Gastroesophageal sphincter (tissue), 3 donors: Measurements from ENCODE around the gene C2orf76.

Experiments used
- CTCF ChIP-seq, 4 experiments: fragments of 200-600 bp in 2 of 4; fragments of 450-650 bp in 2 of 4; sonication (generic) in 1 of 4; IDR thresholded peaks; one replicate each; pipeline ENCODE4 v1.5.1; 2017 to 2019; ENCODE audit warnings: antibody characterized with exemption in 4 of 4, mild to moderate bottlenecking in 2 of 4, moderate library complexity in 2 of 4
- EP300 ChIP-seq: sonication (generic); formaldehyde crosslinking; IDR thresholded peaks from one replicate; pipeline ENCODE4 v1.6.1; 2017; ENCODE audit warnings: antibody characterized with exemption, mild to moderate bottlenecking
- POLR2A ChIP-seq, 2 donors: fragments of 450-650 bp; IDR thresholded peaks; one replicate each; pipeline ENCODE4 v1.6.1; 2017; ENCODE audit warnings: antibody characterized with exemption in 2 of 2, mild to moderate bottlenecking in 2 of 2, moderate library complexity in 1 of 2
- POLR2AphosphoS5 ChIP-seq: sonication (generic); formaldehyde crosslinking; IDR thresholded peaks from one replicate; pipeline ENCODE4 v1.6.1; 2017; ENCODE audit warnings: antibody characterized with exemption

- TF ChIP-seq CTCF (IDR thresholded peaks at IDR 0.05): no peak
- no peak for TF ChIP-seq POLR2AphosphoS5
- TF ChIP-seq POLR2A (IDR thresholded peaks at IDR 0.05): no peak
- TF ChIP-seq EP300: no peak
Measured at GRCh38 chr2:119376810-119377209, 10.2 kb upstream of the C2orf76 start.
